Measurements from ENCODE around the gene FMNL3. TPM values are rescaled to one million over a fixed set of nuclear protein-coding genes. Genes with fewer than 3 reads are reported as not detected.

FMNL3 gene
- total and polyA plus RNA-seq, 8 donors = 2.1 to 28.5 (median 8.3) TPM

DNA sequence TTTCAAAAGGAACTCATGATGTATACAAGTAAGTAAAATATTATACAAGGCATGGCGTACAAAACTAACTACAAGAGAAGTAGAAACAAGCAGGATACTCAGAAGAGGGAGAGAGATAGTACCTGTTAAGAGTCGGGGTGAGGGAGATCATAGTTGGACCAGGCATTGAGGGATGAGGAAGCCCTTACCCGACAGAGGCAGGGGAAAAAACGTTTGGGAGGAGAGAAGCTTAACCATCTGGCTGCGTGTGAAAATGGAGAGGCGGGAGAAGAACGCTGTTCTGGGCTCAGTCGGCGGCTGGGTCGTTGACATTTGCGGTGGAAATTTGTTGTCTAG, 575 bp upstream of the FMNL3 start:
- DNase-seq = no peak
- H3K4me1 ChIP-seq = peaks cover 0 to 46% (median 31%) of the 10 kb centered on the region in 4 donors
- no peaks in the 10 kb centered on the region for H3K36me3 ChIP-seq
- peak overlapping the region in 2 of 4 donors; percentile 83 to 86 for H3K4me3 ChIP-seq
- H3K27ac ChIP-seq = no peak overlapping the region
- intact Hi-C loops (cut with DNase I; ENCODE audit: low total_unique reads) = loop anchor here (2.0 kb wide), 1 partner anchor 65 kb away; no protein-coding TSS in a partner anchor
- no peaks in the 10 kb centered on the region for H3K9me3 ChIP-seq
- no peak for TF ChIP-seq POLR2A (IDR thresholded peaks at IDR 0.05)
- TF ChIP-seq, protein P1, sequence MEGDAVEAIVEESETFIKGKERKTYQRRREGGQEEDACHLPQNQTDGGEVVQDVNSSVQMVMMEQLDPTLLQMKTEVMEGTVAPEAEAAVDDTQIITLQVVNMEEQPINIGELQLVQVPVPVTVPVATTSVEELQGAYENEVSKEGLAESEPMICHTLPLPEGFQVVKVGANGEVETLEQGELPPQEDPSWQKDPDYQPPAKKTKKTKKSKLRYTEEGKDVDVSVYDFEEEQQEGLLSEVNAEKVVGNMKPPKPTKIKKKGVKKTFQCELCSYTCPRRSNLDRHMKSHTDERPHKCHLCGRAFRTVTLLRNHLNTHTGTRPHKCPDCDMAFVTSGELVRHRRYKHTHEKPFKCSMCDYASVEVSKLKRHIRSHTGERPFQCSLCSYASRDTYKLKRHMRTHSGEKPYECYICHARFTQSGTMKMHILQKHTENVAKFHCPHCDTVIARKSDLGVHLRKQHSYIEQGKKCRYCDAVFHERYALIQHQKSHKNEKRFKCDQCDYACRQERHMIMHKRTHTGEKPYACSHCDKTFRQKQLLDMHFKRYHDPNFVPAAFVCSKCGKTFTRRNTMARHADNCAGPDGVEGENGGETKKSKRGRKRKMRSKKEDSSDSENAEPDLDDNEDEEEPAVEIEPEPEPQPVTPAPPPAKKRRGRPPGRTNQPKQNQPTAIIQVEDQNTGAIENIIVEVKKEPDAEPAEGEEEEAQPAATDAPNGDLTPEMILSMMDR (IDR thresholded peaks at IDR 0.05) = peak in 1 of 7 experiments; percentile 19
- H3K27me3 ChIP-seq = no peaks in the 10 kb centered on the region
- 41 to 45% (median 44%) methylated on average over 11 of the region's 11 CpGs for WGBS, 5 donors

DNA sequence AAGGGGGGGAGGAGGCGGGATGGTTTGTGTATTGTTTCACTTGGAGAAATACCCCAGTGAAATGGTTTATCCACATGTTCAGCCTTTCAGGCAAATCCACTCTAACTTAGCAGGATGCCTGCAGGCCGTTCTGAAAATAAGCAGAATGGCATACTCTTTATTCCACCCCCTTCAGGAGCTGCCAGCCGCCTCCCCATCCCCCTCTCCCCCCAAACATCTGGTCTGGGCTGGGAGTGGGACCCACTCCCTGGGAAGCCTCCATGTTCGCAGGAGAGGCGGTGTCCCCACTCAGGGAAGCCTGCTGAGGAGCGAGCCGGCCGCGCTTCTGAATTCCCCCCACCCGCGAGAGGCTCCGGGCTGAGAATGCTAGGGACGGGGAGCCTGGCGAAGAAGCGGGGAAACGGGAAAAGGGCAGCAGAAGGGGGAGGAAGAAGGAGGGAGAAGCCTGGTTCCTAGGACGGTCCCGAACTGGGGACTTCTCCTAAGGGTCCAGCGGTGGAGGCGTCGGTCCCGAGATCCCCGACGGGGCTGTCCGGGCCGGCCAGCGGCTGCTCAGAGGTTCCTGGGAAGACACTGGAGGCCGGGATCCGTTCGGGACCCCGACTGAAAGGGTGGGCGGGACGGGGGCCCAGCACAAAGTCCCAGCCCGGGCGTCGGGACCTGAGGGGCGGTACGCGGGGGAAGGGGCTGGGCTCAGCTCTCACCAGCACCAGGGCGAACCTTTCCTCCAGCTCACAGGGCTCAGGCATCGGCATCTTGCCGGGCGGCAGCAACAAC, 666 bp downstream of the FMNL3 start:
- no peaks in the 10 kb centered on the region for H3K9me3 ChIP-seq
- DNase-seq = peak; percentile 26 to 77
- intact Hi-C loops (cut with DNase I; ENCODE audit: low total_unique reads) = no loop called here
- H3K4me3 ChIP-seq = peak overlapping the region; percentile 73 to 86 (median 84)
- peak overlapping the region; percentile 88 to 94 (median 89) for H3K27ac ChIP-seq
- H3K36me3 ChIP-seq = no peaks in the 10 kb centered on the region
- peaks cover 0 to 51% (median 32%) of the 10 kb centered on the region in 4 donors for H3K4me1 ChIP-seq
- TF ChIP-seq EP300 (IDR thresholded peaks at IDR 0.05) (no peak), POLR2AphosphoS5 (IDR thresholded peaks at IDR 0.05) (no peak), POLR2A (IDR thresholded peaks at IDR 0.05) (no peak)
- TF ChIP-seq, protein P1 (IDR thresholded peaks at IDR 0.05) = no peak
- WGBS, 5 donors = 1 to 6% (median 2%) methylated on average over 26 to 43 of the region's 43 CpGs
- H3K27me3 ChIP-seq = no peaks in the 10 kb centered on the region

DNA sequence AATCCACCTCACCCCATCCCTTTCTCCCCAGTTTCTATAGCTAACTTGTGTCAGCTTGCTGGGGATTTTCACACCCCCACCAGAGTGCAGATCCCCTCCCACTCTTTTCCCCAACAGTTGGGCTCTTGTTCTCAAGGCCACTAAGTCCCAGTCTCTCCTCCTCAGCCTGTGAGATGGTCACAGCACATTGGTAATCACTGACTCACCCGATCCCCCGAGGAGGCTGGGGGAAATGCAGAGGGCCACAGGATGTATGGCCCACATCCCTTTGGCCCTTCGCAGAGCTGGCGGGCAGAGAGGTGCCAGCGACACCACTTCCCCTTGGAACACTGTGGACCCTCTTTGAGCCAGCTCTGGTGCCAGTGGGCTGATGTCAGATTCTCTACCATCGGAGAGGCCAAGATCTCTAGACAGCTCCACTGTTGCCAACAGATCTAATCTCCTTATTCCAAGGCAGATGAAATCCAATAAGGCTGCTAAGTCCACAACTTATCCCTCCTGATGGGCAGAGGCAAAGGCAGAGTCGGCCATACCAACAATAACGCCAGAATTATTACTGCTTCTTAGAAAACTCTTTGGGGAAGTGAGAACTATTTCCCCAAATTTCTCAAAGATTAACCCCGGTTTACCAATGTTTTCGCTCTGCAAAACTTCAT, 1.6 kb downstream of the FMNL3 start:
- Histone ChIP-seq H3K9me3 (no peaks in the 10 kb centered on the region), H3K4me1 (peaks cover 0 to 51% (median 32%) of the 10 kb centered on the region in 4 donors), H3K4me3 (peak overlapping the region; percentile 73 to 86 (median 84)), H3K27me3 (no peaks in the 10 kb centered on the region), H3K27ac (peak overlapping the region; percentile 1 to 94 (median 89)), H3K36me3 (no peaks in the 10 kb centered on the region)
- 50 to 65% (median 59%) methylated on average over 8 to 10 of the region's 10 CpGs for WGBS, 5 donors
- TF ChIP-seq POLR2AphosphoS5 (IDR thresholded peaks at IDR 0.05) (peak in 2 of 3 donors; percentile 26 to 43), POLR2A (IDR thresholded peaks at IDR 0.05) (no peak)
- intact Hi-C loops (cut with DNase I; ENCODE audit: low total_unique reads) = no loop called here
- DNase-seq = peak in 1 of 2 donors; percentile 37

DNA sequence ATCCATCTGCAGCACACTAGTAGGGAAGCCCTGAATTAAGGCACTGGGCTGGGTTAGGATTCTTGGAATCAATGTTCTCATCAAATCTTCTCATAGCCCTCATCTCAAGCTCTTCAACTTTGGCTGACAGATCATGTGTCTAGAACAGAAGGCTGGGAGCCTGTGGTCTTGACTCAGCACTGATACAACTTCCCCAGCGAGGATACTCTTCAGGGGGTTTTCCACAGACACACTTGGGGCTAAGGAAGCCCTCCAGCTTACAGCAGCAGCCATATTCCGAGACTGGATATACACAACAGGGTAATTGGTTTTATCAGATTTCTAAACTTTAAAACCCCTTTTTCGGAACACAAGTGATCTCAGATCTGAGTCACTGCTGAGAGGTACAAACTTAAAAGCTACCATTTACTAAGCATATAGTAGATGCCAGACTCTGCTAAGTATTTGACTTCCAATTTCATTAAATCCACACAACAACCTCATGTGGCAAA, 3.5 kb downstream of the FMNL3 start:
- no peaks in the 10 kb centered on the region for H3K27me3 ChIP-seq
- DNase-seq = no peak
- no peaks in the 10 kb centered on the region for H3K9me3 ChIP-seq
- 47 to 74% (median 70%) methylated on average over 3 of the region's 3 CpGs for WGBS, 5 donors
- no peaks in the 10 kb centered on the region for H3K36me3 ChIP-seq
- H3K4me3 ChIP-seq = no peak overlapping the region
- peak overlapping the region in 3 of 5 donors; percentile 31 to 44 (median 32) for H3K27ac ChIP-seq
- no peak for TF ChIP-seq EP300 (IDR thresholded peaks at IDR 0.05)
- TF ChIP-seq, protein P1 (IDR thresholded peaks at IDR 0.05) = no peak
- no peak for TF ChIP-seq POLR2A (IDR thresholded peaks at IDR 0.05)
- no peak for TF ChIP-seq POLR2AphosphoS5 (IDR thresholded peaks at IDR 0.05)
- intact Hi-C loops (cut with DNase I; ENCODE audit: low total_unique reads) = no loop called here
- peaks cover 0 to 64% (median 42%) of the 10 kb centered on the region in 4 donors for H3K4me1 ChIP-seq
